Pancreas (tissue), 10 donors: ENCODE data around the gene GRIN2D. TPM values are rescaled to one million over a fixed set of nuclear protein-coding genes. Genes with fewer than 3 reads are reported as not detected.

Experiments
- ATAC-seq, 4 donors: fragments of 200-7000 bp; cut with Tn5 transposase; one replicate each; pipeline versions ENCODE4 v1.8.0 to v1.9.1; 2020; ENCODE audit warnings: mild to moderate bottlenecking in 4 of 4, moderate library complexity in 4 of 4
- DNase-seq, 6 donors: peaks; one replicate each; pipeline ENCODE4 v3.0.0-alpha.2; 2020
- FAIRE-seq: peaks from 2 replicates; lab custom pipeline; 2012; peaks lifted over from hg19 to GRCh38; lab: Jason Lieb, UNC
- H3K27ac ChIP-seq, 4 donors: fragments of 200-600 bp; sonication (generic); 1 replicate in 3 of 4; 2 replicates in 1 of 4; pipeline versions ENCODE4 v1.5.0 to v1.8.0; 2020
- H3K27me3 ChIP-seq, 4 donors: fragments of 200-600 bp; one replicate each; pipeline ENCODE4 v1.8.0; 2021
- H3K36me3 ChIP-seq, 3 donors: fragments of 200-600 bp; sonication (generic) in 1 of 3; one replicate each; pipeline versions ENCODE4 v1.5.0 to v1.8.0; 2020 to 2021
- H3K4me1 ChIP-seq, 3 donors: fragments of 200-600 bp; one replicate each; pipeline ENCODE4 v1.8.0; 2021
- H3K4me3 ChIP-seq, 4 donors: fragments of 200-600 bp; sonication (generic) in 2 of 4; one replicate each; pipeline versions ENCODE4 v1.5.0 to v1.8.0; 2020 to 2021
- H3K9me3 ChIP-seq, 4 donors: fragments of 200-600 bp; one replicate each; pipeline ENCODE4 v1.8.0; 2021
- WGBS, 2 donors: extraction: QIAGEN DNeasy Blood & Tissue Kit; methylation state at CpG; one replicate each; pipeline ENCODE4 v1.1.7; 2013; 5-methylcytosine and 5-hydroxymethylcytosine counted together
- intact Hi-C, 3 donors: fragments of 100-400 bp; cut with DNase I; formaldehyde crosslinking; loops; one replicate each; pipeline versions ENCODE4 v1.11.1 to v1.14.2; 2022
- polyA plus RNA-seq, 2 donors: library from polyadenylated mRNA; stranded (reverse); fragments of 200-250 nt; gene quantifications; one replicate each; pipeline ENCODE4 v1.2.3, GENCODE V29; 2013
- total RNA-seq, 6 donors: library from RNA; stranded (reverse); fragmentation: NEBNext Ultra II Directional in 4 of 6; extraction: Animal tissue kit (Norgen Biotek cat#: 25700) in 4 of 6; gene quantifications; one replicate each; pipeline versions ENCODE4 v1.2.1 to v1.2.4, GENCODE V29; 2021 to 2023
- TF ChIP-seq, protein P1 (sequence below), 4 donors: fragments of 200-600 bp; sonication (generic) in 3 of 4; IDR thresholded peaks; one replicate each; pipeline versions ENCODE4 v1.5.0 to v1.8.0; 2021; ENCODE audit warnings: antibody characterized with exemption in 4 of 4
- donor health status: healthy with polysubstance abuse.
- donor health status: DM: no; HTN: no; CAD: no; lungs with moderate emphysema.
- donor health status: DM: no; HTN: no; CAD: no.
- donor health status: control.
- donor health status: control.
- donor health status: Bipolar disorder and iron deficiency.
- donor health status: DM: yes; HTN: yes; CAD: no.
- donor health status: DM: no; HTN: no; CAD: no.
- donor health status: DM: no; HTN: no; CAD: no.
- donor health status: DM: yes; HTN: yes; CAD: no.

GRIN2D gene
- total and polyA plus RNA-seq, 8 donors = 0.04 to 0.66 (median 0.19) TPM; not detected in 1

DNA sequence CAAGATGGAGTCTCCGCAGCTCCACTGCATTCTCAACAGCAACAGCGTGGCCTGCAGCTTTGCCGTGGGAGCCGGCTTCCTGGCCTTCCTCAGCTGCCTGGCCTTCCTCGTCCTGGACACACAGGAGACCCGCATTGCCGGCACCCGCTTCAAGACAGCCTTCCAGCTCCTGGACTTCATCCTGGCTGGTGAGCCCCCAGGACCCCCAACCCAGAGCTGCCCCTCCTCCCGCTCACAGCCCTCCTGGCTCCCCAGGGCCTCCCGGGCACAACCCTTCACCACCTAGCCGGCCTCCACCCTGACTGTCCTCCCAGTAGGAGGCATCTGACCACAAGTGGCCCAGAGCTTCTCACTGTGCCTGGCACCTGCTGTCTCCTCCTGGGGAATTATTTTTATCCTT, 19.9 kb upstream of the GRIN2D start:
- Histone ChIP-seq H3K27me3 (no peaks in the 10 kb centered on the region), H3K36me3 (no peaks in the 10 kb centered on the region), H3K4me3 (no peak overlapping the region), H3K27ac (no peak overlapping the region), H3K9me3 (no peaks in the 10 kb centered on the region), H3K4me1 (no peaks in the 10 kb centered on the region)
- intact Hi-C loops = no loop called here
- ATAC-seq (no peak), FAIRE-seq (no peak), DNase-seq (no peak)
- WGBS, 2 donors = 87 to 91% methylated on average over 11 of the region's 11 CpGs
- TF ChIP-seq, protein P1, sequence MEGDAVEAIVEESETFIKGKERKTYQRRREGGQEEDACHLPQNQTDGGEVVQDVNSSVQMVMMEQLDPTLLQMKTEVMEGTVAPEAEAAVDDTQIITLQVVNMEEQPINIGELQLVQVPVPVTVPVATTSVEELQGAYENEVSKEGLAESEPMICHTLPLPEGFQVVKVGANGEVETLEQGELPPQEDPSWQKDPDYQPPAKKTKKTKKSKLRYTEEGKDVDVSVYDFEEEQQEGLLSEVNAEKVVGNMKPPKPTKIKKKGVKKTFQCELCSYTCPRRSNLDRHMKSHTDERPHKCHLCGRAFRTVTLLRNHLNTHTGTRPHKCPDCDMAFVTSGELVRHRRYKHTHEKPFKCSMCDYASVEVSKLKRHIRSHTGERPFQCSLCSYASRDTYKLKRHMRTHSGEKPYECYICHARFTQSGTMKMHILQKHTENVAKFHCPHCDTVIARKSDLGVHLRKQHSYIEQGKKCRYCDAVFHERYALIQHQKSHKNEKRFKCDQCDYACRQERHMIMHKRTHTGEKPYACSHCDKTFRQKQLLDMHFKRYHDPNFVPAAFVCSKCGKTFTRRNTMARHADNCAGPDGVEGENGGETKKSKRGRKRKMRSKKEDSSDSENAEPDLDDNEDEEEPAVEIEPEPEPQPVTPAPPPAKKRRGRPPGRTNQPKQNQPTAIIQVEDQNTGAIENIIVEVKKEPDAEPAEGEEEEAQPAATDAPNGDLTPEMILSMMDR (IDR thresholded peaks at IDR 0.05) = no peak

DNA sequence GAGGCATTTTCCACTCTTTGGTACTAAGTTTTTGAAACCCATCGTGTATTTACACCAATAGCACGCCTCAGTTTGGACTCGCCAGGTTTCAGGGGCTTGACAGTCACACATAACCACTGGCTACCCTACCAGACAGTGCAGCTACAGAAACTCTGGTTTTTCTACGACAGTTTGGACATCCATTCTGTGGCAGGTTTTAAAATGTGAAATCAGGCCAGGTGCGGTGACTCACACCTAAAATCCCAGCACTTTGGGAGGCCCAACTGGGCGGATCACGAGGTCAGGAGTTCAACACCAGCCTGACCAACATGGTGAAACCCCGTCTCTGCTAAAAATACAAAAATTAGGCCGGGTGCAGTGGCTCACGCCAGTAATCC, 15.3 kb upstream of the GRIN2D start:
- intact Hi-C loops = no loop called here

GRCh38 chr19:48379058-48379457, 14.4 kb upstream of the GRIN2D start:
- ATAC-seq (peak in 1 of 4 donors; percentile 8), DNase-seq (no peak), FAIRE-seq (no peak)
- TF ChIP-seq, protein P1 (IDR thresholded peaks at IDR 0.05) = no peak
- Histone ChIP-seq H3K9me3 (no peaks in the 10 kb centered on the region), H3K27ac (no peak overlapping the region), H3K4me3 (no peak overlapping the region), H3K27me3 (no peaks in the 10 kb centered on the region), H3K36me3 (peaks cover 0 to 20% (median 4%) of the 10 kb centered on the region in 3 donors), H3K4me1 (no peaks in the 10 kb centered on the region)
- intact Hi-C loops = no loop called here
- WGBS, 2 donors = 80 to 83% methylated on average over 5 of the region's 5 CpGs

More for the DNA sequence above, 15.3 kb upstream of the GRIN2D start:
- no peaks in the 10 kb centered on the region for H3K27me3 ChIP-seq
- H3K36me3 ChIP-seq = peaks cover 0 to 12% (median 0%) of the 10 kb centered on the region in 3 donors
- DNase-seq (no peak), FAIRE-seq (no peak), ATAC-seq (no peak)
- 90 to 94% methylated on average over 10 of the region's 10 CpGs for WGBS, 2 donors
- no peaks in the 10 kb centered on the region for H3K4me1 ChIP-seq
- H3K4me3 ChIP-seq = no peak overlapping the region
- H3K9me3 ChIP-seq = no peaks in the 10 kb centered on the region
- TF ChIP-seq, protein P1 (IDR thresholded peaks at IDR 0.05) = no peak
- no peak overlapping the region for H3K27ac ChIP-seq

GRCh38 chr19:48381178-48381950, 12.1 kb upstream of the GRIN2D start:
- Histone ChIP-seq H3K9me3 (no peaks in the 10 kb centered on the region), H3K27ac (no peak overlapping the region), H3K27me3 (no peaks in the 10 kb centered on the region), H3K4me3 (no peak overlapping the region), H3K36me3 (peaks cover 0 to 40% (median 14%) of the 10 kb centered on the region in 3 donors), H3K4me1 (no peaks in the 10 kb centered on the region)
- intact Hi-C loops = no loop called here
- 87 to 89% methylated on average over 11 of the region's 11 CpGs for WGBS, 2 donors
- TF ChIP-seq, protein P1 (IDR thresholded peaks at IDR 0.05) = no peak
- ATAC-seq (no peak), DNase-seq (no peak), FAIRE-seq (no peak)

DNA sequence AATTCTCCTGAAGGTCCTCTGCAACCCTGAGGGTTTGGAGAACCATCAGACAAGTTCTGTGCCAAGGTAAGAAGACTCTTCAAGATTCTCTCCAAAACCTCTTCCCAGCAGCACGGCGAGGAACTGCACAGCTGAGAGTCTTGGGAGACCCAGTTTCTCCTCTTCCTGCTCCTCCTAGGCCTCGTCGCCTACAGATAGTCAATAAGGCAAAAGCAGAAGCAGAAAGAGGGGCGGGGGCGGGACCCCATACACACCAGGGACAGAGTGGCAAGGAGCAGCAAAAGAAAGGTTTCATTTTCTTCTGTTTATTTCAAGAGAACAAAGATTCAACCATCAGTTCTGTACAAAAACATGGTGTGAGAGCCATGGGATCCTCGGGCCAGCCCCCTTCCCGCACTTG, 11.2 kb upstream of the GRIN2D start:
- DNase-seq = no peak
- Histone ChIP-seq H3K4me1 (no peaks in the 10 kb centered on the region), H3K9me3 (no peaks in the 10 kb centered on the region), H3K27me3 (no peaks in the 10 kb centered on the region), H3K27ac (no peak overlapping the region), H3K36me3 (peaks cover 0 to 40% (median 14%) of the 10 kb centered on the region in 3 donors), H3K4me3 (no peak overlapping the region)
- intact Hi-C loops = no loop called here
- TF ChIP-seq, protein P1 (IDR thresholded peaks at IDR 0.05) = no peak
- no peak for FAIRE-seq
- no peak for ATAC-seq
- 97% methylated on average over 8 of the region's 8 CpGs for WGBS, 2 donors
